Measurements from ENCODE around the gene NR2C2.

GRCh38 chr3:15007681-15008141 lies 60.3 kb downstream of the NR2C2 start:
- no peak for TF ChIP-seq SUZ12 (IDR thresholded peaks at IDR 0.05; ENCODE audit: unreplicated experiment)
- TF ChIP-seq TCF7 (IDR thresholded peaks at IDR 0.05; ENCODE audit: borderline replicate concordance) = no peak
- TF ChIP-seq ZNF24 (IDR thresholded peaks at IDR 0.05) = no peak
- no peak for TF ChIP-seq USF2 (IDR thresholded peaks at IDR 0.05; ENCODE audit: borderline replicate concordance, low read depth, low read length)
- no peak for TF ChIP-seq REST (IDR thresholded peaks at IDR 0.05; ENCODE audit: low read depth, low read length)
- no peak for TF ChIP-seq RCOR1 (conservative IDR thresholded peaks at IDR 0.05; ENCODE audit: low read depth, low read length)
- TF ChIP-seq SP1 (IDR thresholded peaks at IDR 0.05; ENCODE audit: low read depth, low read length) = no peak
- TF ChIP-seq ASH2L (IDR thresholded peaks at IDR 0.05; ENCODE audit: borderline replicate concordance, low read depth) = no peak
- TF ChIP-seq CTCF (IDR thresholded peaks at IDR 0.05 in 2 of 3, conservative IDR thresholded peaks at IDR 0.05 in 1 of 3; ENCODE audit: control insufficient read depth in 2 of 3, extremely low read depth in 1 of 3, insufficient read depth in 1 of 3, low read depth in 3 of 3, low read length in 3 of 3) = no peak
- no peak for TF ChIP-seq CBX5 (IDR thresholded peaks at IDR 0.05; ENCODE audit: low read depth)
